ENCODE results near the gene SET. TPM values are rescaled to one million over a fixed set of nuclear protein-coding genes. Genes with fewer than 3 reads are reported as not detected.

Gene SET
- total RNA-seq, 5 donors from 2014 or later (not counting 1 experiment from before 2014, with no cell fraction given), result 239 to 279 (median 252) TPM

DNA sequence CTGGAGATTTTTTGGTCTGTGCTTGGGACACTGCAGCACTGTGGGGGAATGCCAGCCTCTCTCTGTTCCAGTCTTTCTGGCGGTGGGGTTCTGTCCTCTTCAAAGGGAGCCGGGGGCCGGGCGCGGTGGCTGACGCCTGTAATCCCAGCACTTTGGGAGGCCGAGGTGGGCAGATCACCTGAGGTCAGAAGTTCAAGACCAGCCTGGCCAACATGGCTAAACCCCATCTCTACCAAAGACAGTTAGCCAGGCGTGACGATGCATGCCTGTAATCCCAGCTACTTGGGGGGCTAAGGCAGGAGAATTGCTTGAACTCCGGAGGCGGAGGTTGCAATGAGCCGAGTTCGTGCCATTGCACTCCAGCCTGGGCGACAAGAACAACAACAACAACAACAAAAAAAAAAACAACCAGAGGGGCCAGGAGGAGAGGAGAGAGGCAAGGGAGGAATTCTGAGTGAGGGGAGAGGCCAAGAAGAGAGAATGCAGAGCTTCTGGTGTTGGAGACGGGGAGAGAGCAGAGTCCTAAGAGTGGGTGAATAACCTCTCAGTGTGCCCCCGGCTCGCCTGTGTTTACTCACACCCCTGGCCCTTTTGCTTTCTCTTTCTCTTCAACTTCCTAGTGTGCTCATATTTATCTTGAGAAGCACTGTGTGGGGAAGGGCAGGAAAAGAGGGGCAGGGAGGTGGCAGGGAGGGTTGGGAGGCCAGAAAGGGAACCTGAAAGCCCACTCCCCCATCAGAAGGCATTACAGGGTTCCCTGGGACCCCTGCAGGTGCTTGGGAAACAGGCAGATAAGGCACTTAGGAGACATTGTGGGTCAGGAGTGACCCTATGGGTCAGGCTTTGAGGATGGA is 3.2 kb upstream of the SET start:
- Mint-ChIP-seq H3K27me3 (no peaks in the 10 kb centered on the region), H3K27ac (peak overlapping the region; percentile 98 to 99), H3K4me1 (peaks cover 56 to 60% (median 56%) of the 10 kb centered on the region in 3 donors), H3K36me3 (peaks cover 7% of the 10 kb centered on the region), H3K9me3 (no peaks in the 10 kb centered on the region), H3K4me3 (peak overlapping the region; percentile 89 to 98 (median 91))
- no peaks in the 10 kb centered on the region for H3K27me3 ChIP-seq (replicated peaks in 1 of 2; ENCODE audit: control insufficient read depth in 2 of 2, extremely low read depth in 1 of 2, insufficient read depth in 2 of 2, low read length in 1 of 2)
- ChIA-PET POLR2A (interaction anchor here in 1 of 2 donors (0.5 to 0.6 kb wide), 2 partner anchors 12 to 169 kb away, joined by 4 to 6 read pairs; no protein-coding TSS in a partner anchor), CTCF (interaction anchor here (0.5 to 1.1 kb wide), 4 partner anchors 16 to 426 kb away, joined by 3 to 8 read pairs (median 6); partner anchors contain the start of genes PKN3 (in 1 of the 2) and PTPA (in 1 of the 2))
- ATAC-seq (replicated peaks in 1 of 4), result no peak
- 76% methylated on average over 9 of the region's 17 CpGs for WGBS (ENCODE audit: insufficient coverage)
- H3K27ac ChIP-seq (ENCODE audit: low read length), result peak overlapping the region; percentile 89
- peaks cover 24 to 64% of the 10 kb centered on the region in 2 experiments for H3K4me1 ChIP-seq (ENCODE audit: control insufficient read depth in 1 of 2, extremely low read depth in 1 of 2, insufficient read depth in 2 of 2, low read length in 2 of 2)
- no peaks in the 10 kb centered on the region for H3K9me3 ChIP-seq
- DNase-seq, result peak in 17 of 35 experiments; percentile 7 to 68 (median 26)
- peaks cover 0 to under 1% of the 10 kb centered on the region in 2 donors for H3K36me3 ChIP-seq (ENCODE audit: control insufficient read depth in 2 of 2, extremely low read depth in 1 of 2, insufficient read depth in 1 of 2, low read length in 1 of 2)
- peak overlapping the region; percentile 53 to 58 for H3K4me3 ChIP-seq (ENCODE audit: control insufficient read depth in 1 of 2, extremely low read depth in 1 of 2, low read length in 1 of 2)

DNA sequence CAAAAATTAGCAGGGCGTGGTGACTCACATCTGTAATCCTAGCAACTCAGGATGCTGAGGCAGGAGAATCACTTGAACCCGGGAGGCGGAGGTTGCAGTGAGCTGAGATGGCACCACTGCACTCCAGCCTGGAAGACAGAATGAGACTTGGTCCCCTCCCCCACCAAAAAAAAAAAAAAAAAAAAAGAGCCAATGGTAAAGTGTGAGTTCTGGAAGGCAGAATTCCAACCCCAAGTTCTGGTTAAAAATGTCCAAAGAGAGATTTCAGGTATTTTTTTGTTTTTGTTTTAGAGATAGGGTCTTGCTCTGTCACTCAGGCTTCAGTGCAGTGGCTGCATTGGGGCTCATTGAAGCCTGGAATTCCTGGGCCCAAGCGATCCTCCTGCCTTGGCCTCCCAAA is 1.6 kb upstream of the SET start:
- DNase-seq (no peak), ATAC-seq (replicated peaks in 1 of 4) (no peak)
- H3K36me3 ChIP-seq (ENCODE audit: control insufficient read depth in 2 of 2, extremely low read depth in 1 of 2, insufficient read depth in 1 of 2, low read length in 1 of 2), result peaks cover 0 to 16% of the 10 kb centered on the region in 2 donors
- CTCF ChIA-PET, result no interaction called here
- POLR2A ChIA-PET, result interaction anchor here in 1 of 2 donors (0.7 kb wide), 1 partner anchor 25 kb away, joined by 3 read pairs; no protein-coding TSS in a partner anchor
- Mint-ChIP-seq H3K27me3 (no peaks in the 10 kb centered on the region), H3K4me1 (peaks cover 64 to 67% (median 67%) of the 10 kb centered on the region in 3 donors), H3K9me3 (no peaks in the 10 kb centered on the region), H3K27ac (peak overlapping the region; percentile 70 to 98), H3K4me3 (peak overlapping the region; percentile 9 to 91 (median 88)), H3K36me3 (peaks cover 13% of the 10 kb centered on the region)
- H3K27ac ChIP-seq (ENCODE audit: low read length), result no peak overlapping the region
- peaks cover 31 to 69% of the 10 kb centered on the region in 2 experiments for H3K4me1 ChIP-seq (ENCODE audit: control insufficient read depth in 1 of 2, extremely low read depth in 1 of 2, insufficient read depth in 2 of 2, low read length in 2 of 2)
- no CpG with 5 or more reads among the region's 4 CpGs for WGBS (ENCODE audit: insufficient coverage)
- H3K4me3 ChIP-seq (ENCODE audit: control insufficient read depth in 1 of 2, extremely low read depth in 1 of 2, low read length in 1 of 2), result no peak overlapping the region
- H3K27me3 ChIP-seq (replicated peaks in 1 of 2; ENCODE audit: control insufficient read depth in 2 of 2, extremely low read depth in 1 of 2, insufficient read depth in 2 of 2, low read length in 1 of 2), result no peaks in the 10 kb centered on the region
- H3K9me3 ChIP-seq, result no peaks in the 10 kb centered on the region

- H3K4me1 Mint-ChIP-seq, result peaks cover 59 to 61% (median 61%) of the 10 kb centered on the region in 3 donors
- no peaks in the 10 kb centered on the region for H3K9me3 ChIP-seq
- H3K4me1 ChIP-seq (ENCODE audit: control insufficient read depth in 1 of 2, extremely low read depth in 1 of 2, insufficient read depth in 2 of 2, low read length in 2 of 2), result peaks cover 28 to 53% of the 10 kb centered on the region in 2 experiments
- no peaks in the 10 kb centered on the region for H3K27me3 ChIP-seq (replicated peaks in 1 of 2; ENCODE audit: control insufficient read depth in 2 of 2, extremely low read depth in 1 of 2, insufficient read depth in 2 of 2, low read length in 1 of 2)
- no peaks in the 10 kb centered on the region for H3K27me3 Mint-ChIP-seq
- peak overlapping the region; percentile 29 to 46 for H3K4me3 ChIP-seq (ENCODE audit: control insufficient read depth in 1 of 2, extremely low read depth in 1 of 2, low read length in 1 of 2)
- WGBS (ENCODE audit: insufficient coverage), result under 1% methylated on average over 59 of the region's 80 CpGs
- peaks cover 0 to 35% of the 10 kb centered on the region in 2 donors for H3K36me3 ChIP-seq (ENCODE audit: control insufficient read depth in 2 of 2, extremely low read depth in 1 of 2, insufficient read depth in 1 of 2, low read length in 1 of 2)
- H3K27ac Mint-ChIP-seq, result no peak overlapping the region
- peak overlapping the region; percentile 53 for H3K27ac ChIP-seq (ENCODE audit: low read length)
- ChIA-PET CTCF (interaction anchor here (0.6 to 0.7 kb wide), 5 partner anchors 11 to 1078 kb away, joined by 3 to 4 read pairs (median 3); no protein-coding TSS in a partner anchor), POLR2A (interaction anchor here (0.6 to 1.0 kb wide), 2 partner anchors 81 to 86 kb away, joined by 3 to 5 read pairs; no protein-coding TSS in a partner anchor)
- H3K4me3 Mint-ChIP-seq, result peak overlapping the region; percentile 50 to 91 (median 51)
- DNase-seq (peak in 23 of 35 experiments; percentile 27 to 66 (median 47)), ATAC-seq (replicated peaks in 1 of 4) (peak; percentile 20 to 30 (median 26))
- H3K36me3 Mint-ChIP-seq, result peaks cover 27% of the 10 kb centered on the region
- H3K9me3 Mint-ChIP-seq, result no peaks in the 10 kb centered on the region
Observed at GRCh38 chr9:128689293-128689774, 312 bp downstream of the SET start.

DNA sequence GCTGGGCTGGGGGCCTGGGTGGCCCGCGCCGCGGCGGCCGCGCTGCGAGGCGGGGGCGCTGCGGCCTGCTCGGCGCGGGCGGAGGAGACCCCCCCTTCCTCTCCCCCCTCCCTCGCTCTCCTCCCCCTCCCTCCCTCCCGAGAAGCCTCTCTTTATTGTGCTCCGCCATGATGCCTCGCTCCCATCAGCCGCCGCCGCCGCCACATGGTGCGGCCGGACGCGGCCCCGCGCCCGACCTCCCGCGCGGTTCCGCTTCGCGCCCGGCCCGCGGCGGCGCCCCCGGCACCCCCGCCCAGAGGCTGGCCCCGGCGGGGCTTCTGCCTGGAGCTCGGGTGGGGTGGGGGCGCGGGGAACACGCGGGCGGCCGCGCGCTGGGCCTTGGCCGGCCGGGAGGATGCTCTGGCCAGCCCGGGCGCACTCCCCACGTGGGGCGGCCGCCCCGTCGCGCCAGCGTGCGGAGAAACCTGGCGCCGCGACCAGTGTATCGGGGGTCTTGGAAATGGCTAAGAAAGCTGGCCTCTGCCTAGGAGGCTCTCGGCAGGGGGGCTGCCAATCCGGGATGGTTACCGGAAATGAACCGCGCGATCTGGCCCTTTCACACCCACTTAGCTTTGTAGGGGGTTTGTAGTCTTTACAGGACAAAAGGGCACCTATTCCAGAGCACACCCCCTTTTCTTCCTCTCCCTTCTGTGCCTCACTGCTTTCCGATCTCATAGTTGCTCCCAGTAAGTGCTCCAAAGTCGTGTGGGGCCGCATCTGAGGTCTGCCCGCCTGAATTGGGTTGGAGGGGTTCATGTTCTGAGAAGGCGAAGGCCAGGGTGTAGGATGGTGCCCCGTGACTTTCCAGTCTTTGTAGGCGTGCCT is 1.0 kb downstream of the SET start:
- H3K4me3 Mint-ChIP-seq, result peak overlapping the region; percentile 92 to 100 (median 99)
- peak; percentile 9 to 29 (median 14) for ATAC-seq (replicated peaks in 1 of 4)
- peak overlapping the region; percentile 95 to 99 for H3K27ac Mint-ChIP-seq
- peaks cover 0 to 38% of the 10 kb centered on the region in 2 donors for H3K36me3 ChIP-seq (ENCODE audit: control insufficient read depth in 2 of 2, extremely low read depth in 1 of 2, insufficient read depth in 1 of 2, low read length in 1 of 2)
- H3K9me3 Mint-ChIP-seq, result no peaks in the 10 kb centered on the region
- no peaks in the 10 kb centered on the region for H3K9me3 ChIP-seq
- peaks cover 30% of the 10 kb centered on the region for H3K36me3 Mint-ChIP-seq
- H3K27ac ChIP-seq (ENCODE audit: low read length), result peak overlapping the region; percentile 74
- peaks cover 26 to 46% of the 10 kb centered on the region in 2 experiments for H3K4me1 ChIP-seq (ENCODE audit: control insufficient read depth in 1 of 2, extremely low read depth in 1 of 2, insufficient read depth in 2 of 2, low read length in 2 of 2)
- WGBS (ENCODE audit: insufficient coverage), result 0% methylated on average over 55 of the region's 83 CpGs
- no peaks in the 10 kb centered on the region for H3K27me3 Mint-ChIP-seq
- H3K27me3 ChIP-seq (replicated peaks in 1 of 2; ENCODE audit: control insufficient read depth in 2 of 2, extremely low read depth in 1 of 2, insufficient read depth in 2 of 2, low read length in 1 of 2), result no peaks in the 10 kb centered on the region
- CTCF ChIA-PET, result interaction anchor here (0.6 to 0.7 kb wide), 5 partner anchors 10 to 1079 kb away, joined by 3 to 4 read pairs (median 3); no protein-coding TSS in a partner anchor
- H3K4me3 ChIP-seq (ENCODE audit: control insufficient read depth in 1 of 2, extremely low read depth in 1 of 2, low read length in 1 of 2), result peak overlapping the region; percentile 73 to 84
- H3K4me1 Mint-ChIP-seq, result peaks cover 52 to 54% (median 54%) of the 10 kb centered on the region in 3 donors
- POLR2A ChIA-PET, result interaction anchor here (0.5 to 1.0 kb wide), 2 partner anchors 27 to 81 kb away, joined by 4 to 5 read pairs; no protein-coding TSS in a partner anchor
- peak in 34 of 35 experiments; percentile 7 to 80 (median 50) for DNase-seq

DNA sequence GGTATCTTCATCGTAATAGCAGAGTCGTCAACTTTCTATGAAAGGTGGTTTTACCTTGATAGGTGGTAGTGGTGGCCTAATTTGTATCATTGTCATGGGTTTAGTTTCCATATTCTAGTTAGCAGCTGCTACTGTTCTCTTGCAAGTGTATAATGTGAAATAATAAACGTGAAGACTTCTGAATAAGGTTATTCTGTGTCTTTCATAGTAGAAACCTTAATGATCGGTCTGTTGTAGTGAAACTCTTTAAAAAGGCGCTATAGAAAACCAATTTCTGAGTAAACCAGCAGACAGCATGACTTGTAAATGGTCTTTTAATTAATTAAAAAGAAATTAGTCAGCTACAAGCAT is 1.6 kb downstream of the SET start:
- H3K4me3 ChIP-seq (ENCODE audit: control insufficient read depth in 1 of 2, extremely low read depth in 1 of 2, low read length in 1 of 2), result peak overlapping the region; percentile 73 to 84
- POLR2A ChIA-PET, result interaction anchor here in 1 of 2 donors (0.5 kb wide), 1 partner anchor 27 kb away, joined by 4 read pairs; no protein-coding TSS in a partner anchor
- peaks cover 30% of the 10 kb centered on the region for H3K36me3 Mint-ChIP-seq
- peaks cover 0 to 41% of the 10 kb centered on the region in 2 donors for H3K36me3 ChIP-seq (ENCODE audit: control insufficient read depth in 2 of 2, extremely low read depth in 1 of 2, insufficient read depth in 1 of 2, low read length in 1 of 2)
- peaks cover 21 to 40% of the 10 kb centered on the region in 2 experiments for H3K4me1 ChIP-seq (ENCODE audit: control insufficient read depth in 1 of 2, extremely low read depth in 1 of 2, insufficient read depth in 2 of 2, low read length in 2 of 2)
- 0% methylated on average over 3 of the region's 5 CpGs for WGBS (ENCODE audit: insufficient coverage)
- H3K27me3 ChIP-seq (replicated peaks in 1 of 2; ENCODE audit: control insufficient read depth in 2 of 2, extremely low read depth in 1 of 2, insufficient read depth in 2 of 2, low read length in 1 of 2), result no peaks in the 10 kb centered on the region
- CTCF ChIA-PET, result no interaction called here
- peak overlapping the region; percentile 92 to 100 (median 99) for H3K4me3 Mint-ChIP-seq
- no peak for ATAC-seq (replicated peaks in 1 of 4)
- no peaks in the 10 kb centered on the region for H3K27me3 Mint-ChIP-seq
- no peaks in the 10 kb centered on the region for H3K9me3 Mint-ChIP-seq
- no peak for DNase-seq
- H3K9me3 ChIP-seq, result no peaks in the 10 kb centered on the region
- peak overlapping the region; percentile 95 to 99 for H3K27ac Mint-ChIP-seq
- peaks cover 46 to 48% (median 48%) of the 10 kb centered on the region in 3 donors for H3K4me1 Mint-ChIP-seq
- H3K27ac ChIP-seq (ENCODE audit: low read length), result peak overlapping the region; percentile 74

Data from T-cell (primary cell).